GM18907 (cell line): Measurements from ENCODE around the gene CETN1.
A peak's percentile ranks its signal among the peaks of the same experiment; 100 is the strongest.

Experiments
- ATAC-seq: cut with Tn5 transposase; IDR thresholded peaks from one replicate; pipeline ENCODE4 v1.9.1; 2021; ENCODE audit warnings: mild to moderate bottlenecking, moderate library complexity; ENCODE audit not compliant: unreplicated experiment

Gene CETN1

DNA sequence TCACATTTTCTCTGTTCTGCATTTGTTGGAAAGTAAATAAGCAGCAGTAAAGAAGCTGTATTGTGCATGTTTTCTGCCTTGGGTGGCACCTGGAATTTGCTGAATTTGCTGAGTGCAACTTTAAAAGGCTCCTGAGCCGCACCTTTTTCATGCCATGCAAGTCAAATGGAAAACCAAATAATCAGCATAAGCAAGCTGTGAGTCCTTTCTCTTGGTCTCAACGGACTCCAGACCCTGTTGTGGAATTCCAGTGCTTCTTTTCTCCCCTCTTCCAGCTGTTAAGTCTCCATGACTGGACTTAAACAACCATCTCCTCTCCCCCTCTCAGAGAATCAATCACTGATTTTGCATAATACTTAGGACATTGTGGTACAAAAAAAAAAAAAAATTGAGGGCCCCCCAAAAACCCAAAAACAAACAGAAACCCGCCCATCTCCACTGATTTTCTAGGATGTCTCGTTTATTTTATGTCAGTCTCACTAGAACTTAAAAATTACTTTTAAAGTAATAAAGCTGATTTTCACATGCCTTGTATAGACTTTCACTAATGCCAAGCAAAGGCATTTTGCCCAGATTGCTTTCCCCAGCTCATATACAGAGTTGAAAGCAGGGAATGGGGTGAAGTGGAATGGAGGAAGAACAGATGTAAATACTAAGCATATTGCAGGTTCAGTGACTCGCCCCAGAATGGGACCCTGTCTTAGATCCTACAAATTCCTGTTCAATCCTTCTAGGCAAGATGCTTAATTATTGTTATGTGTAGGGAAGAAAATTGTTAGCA, 5.1 kb upstream of the CETN1 start:
- ATAC-seq, result no peak

DNA sequence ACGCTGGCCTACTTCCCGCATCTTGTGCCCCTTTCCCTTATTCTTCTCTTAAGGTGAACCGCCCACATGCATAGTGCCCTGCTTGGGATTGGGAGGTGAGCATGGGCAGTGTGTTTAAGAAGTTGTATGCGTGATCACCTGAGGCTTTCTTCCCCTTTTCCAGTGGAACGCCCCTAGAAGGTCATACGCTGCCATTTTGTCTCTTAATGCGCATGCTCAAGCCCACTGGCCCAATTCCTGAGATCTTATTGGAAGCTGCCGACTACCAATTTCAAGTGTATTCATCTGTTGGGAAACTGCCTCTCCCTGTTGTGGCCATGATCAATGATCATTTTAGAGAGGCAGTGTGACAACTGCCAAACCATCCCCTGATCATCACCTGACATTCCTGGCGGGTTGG, 3.3 kb upstream of the CETN1 start:
- ATAC-seq, result no peak

DNA sequence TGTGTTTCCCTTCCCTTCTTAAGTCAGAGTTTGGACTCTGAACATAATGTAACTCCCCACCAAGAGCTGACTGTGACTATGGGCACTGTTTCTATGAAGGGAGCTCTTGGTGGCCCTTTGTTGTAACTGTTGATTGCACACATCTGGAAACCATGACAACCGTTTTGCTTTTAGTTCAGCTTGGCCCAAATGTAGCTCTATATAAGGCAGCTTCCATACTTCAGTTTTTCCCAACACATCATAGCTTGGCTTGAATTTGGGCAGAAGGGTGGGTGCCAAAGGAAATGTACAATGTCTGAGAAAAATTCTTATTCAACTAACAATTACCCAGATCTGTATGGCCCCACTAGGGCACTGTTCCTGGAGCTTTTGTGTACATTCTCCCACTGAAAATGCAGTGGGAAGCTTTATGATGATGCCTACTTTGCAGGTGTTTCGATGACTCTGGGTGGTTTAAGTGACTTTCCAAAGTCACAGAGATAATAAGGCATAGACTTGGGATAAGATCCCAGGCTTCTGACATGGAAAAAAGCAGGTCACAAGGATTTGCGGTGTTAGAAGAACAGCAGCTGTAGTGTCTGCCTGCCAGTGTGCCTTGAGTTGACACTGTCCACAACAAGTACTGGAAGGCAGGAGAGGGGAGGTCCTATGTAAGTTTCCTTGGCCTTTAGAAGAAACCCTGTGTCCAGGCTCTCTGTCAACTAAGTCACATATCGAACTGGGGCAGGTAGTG, 2.4 kb upstream of the CETN1 start:
- no peak for ATAC-seq

DNA sequence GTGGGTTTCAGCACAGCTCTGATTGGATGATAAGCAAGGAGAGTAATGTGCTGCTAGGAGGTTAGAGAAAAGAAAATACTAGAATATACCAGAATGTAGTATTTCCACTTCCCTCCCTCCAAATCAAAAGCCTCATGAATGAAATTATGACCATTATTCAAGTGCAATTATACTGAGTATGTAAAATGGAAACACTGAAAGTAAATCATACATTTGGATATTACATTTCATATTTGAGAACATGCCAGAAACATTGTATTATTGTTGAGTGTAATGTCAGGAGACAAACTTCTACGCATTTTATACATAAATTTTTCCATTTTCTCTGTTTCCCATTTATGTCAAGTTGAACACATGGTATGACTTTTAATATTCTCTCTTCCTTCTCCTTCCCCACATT, 942 bp upstream of the CETN1 start:
- ATAC-seq, result no peak

DNA sequence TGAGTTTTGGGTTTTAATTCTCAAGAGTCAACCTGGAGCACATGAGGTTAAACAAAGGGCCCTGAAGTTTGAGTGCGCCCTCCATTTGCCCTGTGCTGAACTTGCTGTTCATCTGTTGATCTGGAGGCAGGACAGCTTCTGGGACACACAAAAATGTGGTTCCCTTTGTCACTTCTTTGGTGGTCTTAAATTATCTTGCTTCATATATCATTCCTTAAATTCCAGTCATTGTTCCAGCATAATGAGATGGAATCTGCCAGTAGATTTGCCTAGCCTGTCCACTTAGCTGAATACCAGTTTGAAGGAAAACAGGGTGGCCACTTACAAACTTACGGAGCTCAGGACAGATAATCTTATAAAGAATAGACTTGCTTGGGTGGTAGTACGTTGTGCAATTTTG, 916 bp downstream of the CETN1 start:
- ATAC-seq, result no peak

DNA sequence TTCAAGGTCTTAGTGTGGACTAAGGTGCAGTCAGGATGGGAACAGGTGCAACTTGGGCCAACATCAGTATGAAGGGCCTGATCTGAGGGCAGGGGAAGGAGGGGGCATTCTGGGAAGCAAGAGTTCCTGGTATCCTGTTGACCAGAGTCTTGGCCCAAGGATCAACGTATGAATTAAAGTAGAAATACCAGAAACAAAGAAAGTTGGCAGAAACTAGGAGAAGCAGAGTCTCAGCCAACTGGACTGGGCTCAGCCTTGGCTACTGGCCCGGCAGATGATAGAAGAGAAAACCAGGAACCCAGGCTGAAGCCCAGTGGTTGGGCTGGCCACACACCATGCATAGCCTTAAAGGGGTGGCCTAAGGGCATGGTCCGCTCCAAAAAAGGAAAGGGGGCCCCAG, 2.3 kb downstream of the CETN1 start:
- no peak for ATAC-seq

DNA sequence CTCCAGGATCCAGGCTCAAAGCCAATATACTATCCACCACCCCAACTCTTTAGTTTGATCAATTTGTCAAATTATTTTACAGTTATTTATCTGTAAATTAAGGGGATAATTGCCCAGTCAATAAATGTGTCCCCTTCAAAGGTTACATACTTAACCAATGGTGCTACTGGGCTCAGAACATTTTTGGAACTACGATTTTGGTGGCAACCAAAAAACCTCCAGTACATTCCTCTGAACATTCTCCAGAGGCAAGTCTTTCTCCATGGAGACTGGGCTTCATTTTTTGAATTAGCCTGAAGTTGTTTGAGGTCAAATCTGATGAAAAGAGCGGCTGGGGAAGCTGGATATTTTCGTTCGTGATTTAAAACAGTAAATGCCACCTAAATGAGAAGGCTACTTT, 14.9 kb downstream of the CETN1 start:
- ATAC-seq, result no peak

DNA sequence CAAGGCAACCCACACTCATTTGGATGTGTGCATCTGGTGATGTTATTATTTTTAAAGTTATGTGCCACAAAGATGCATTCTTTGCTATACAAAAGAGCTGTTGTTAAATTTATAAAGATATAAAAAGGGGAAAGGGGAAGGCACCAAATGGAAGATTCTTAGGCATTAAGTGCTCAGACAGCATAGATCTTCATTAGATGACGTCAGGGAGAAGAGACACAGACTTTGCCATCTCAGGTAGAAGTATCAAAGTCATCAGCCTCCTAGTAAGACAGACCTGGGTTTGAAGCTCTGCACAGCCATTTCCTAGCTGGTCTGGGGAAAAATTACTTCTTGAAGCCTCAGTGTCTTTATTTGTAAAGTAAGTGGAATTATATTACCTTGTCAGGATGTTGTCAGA, 15.4 kb downstream of the CETN1 start:
- no peak for ATAC-seq

DNA sequence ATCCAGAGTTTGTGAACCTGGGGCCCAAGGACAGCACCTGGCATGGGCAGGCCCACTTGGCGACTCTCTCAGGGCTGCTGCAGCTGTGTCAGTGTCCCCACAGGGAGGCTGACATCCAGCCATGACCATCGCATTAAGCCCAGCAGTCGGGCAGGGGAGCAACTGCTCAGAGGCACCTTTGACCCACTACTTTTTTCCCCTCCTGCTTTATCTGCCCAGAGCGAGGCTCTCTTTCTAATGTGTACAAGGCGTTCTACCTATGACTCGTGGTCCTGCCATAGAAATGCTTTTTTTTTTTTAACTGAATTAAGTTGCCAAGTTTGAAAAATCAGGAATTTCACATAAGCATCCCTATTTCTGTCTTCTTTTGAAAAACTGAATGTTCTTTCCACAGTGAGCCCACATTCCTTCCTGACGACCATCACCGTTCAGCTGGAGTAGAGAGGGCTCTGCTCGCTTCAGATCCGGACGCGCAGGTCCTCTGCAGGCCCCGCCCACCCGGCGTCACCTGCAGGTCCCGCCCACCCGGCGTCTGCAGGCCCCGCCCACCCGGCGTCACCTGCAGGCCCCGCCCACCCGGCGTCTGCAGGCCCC, 16.2 kb downstream of the CETN1 start:
- ATAC-seq, result peak; percentile 69

DNA sequence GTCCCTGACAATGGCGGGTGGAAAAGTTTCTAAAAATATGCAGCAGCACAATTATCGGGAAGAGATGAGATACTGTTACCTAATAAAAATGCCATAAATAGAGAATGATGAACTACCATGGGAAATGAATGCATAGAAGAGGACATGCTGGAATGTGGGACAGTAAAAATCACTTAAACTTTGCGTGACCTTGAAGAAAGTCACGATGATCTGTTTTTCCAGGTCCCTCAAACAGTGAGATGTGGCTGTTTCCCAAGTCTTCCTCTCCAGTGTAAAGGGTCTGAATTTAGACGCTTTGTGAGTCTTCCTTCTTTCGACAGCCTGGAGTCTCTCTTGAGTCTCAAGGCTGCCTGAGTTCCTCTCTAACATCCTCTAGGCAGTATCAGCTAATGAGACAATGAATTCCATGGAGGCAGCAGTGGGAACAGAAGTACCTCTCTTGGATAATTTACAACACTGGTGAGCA, 18.0 kb downstream of the CETN1 start:
- ATAC-seq, result no peak

DNA sequence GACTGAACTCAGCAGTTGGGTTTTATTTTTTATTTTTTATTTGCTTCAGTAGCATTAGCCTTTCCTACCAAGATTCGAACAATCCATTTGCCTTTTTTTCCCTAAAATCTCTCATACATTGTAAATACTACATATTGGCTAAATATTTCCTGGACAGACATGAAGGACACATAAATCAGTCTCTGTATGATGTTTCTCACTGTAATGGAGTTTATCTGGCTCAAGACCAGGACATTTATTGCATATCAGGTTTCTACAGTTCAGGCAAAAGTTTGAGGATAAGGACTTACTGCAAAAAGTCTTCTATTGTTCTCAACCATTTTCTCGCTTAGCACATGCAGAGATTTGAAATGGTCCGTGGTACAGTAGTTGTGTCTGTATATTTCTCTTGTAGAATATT, 19.9 kb downstream of the CETN1 start:
- no peak for ATAC-seq

DNA sequence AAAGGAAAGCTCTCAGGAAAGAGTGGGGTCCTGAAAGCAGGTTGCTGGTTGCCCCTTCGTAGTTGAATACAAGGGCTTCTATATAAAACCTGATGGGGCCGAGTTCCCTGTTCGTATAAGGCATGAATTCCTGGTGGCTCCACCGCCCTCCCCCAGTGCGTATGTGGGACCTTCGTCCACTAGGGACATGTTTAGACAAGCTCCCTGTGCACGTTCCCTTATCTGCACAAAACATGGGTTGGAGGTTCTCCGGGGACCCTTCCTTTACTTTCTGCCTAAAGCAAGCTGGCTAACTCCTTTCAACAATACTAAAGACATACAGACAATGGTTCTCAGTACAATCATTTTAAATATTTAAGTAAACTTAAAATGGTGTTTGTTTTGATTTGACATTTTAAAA, 24.6 kb downstream of the CETN1 start:
- ATAC-seq, result no peak

DNA sequence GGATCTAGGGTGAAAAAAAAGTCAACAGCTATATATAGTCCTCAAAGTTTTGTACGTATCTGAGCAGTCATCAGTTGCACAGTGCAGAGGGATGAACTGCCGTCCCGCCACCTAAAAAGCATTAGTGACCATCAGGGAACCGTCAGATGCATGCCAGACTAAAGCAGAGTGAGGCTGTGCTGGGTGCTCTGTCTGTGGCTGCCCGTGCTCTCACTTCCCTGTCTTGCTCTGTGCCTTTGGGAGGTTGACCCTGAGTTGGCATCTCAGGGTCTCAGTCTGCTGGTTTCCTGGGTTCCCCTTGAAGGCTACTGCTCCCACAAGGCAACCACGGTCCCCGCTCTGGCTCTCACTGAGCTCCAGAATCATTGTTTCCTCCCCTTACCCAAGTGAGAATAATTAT, 27.8 kb downstream of the CETN1 start:
- ATAC-seq, result no peak

DNA sequence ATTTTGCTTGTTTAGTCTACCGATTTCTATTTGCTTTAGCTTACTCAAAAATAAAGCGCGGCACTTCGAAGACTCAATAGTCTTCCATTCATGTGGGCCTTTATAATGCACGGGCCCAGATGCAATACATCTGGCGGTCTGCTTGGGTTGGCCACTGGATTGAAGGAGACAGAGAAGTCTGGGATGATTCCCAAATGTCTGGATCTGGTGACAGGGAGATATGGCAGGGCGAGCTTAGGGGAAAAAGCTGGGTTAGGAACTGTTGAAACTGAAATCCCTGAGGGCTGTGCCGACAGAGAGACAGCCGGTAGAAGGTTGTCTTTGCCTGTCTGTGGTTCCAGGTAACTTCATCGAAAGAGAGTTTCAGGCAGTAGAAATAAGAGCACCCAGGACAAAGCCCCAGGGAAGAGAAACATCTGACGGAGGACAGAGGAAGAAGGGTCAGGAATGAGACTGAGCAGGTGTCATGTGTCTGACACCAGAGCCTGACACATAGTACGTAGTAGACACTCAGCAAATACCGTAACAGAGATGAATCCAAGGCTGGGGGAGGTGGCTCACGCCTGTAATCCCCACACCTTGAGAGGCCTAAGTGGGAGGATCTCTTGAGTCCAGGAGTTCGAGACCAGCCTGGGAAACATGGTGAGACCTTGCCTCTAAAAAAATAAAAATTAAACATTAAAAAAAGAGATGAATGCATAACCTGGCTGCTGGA, 30.2 kb downstream of the CETN1 start:
- ATAC-seq, result no peak

DNA sequence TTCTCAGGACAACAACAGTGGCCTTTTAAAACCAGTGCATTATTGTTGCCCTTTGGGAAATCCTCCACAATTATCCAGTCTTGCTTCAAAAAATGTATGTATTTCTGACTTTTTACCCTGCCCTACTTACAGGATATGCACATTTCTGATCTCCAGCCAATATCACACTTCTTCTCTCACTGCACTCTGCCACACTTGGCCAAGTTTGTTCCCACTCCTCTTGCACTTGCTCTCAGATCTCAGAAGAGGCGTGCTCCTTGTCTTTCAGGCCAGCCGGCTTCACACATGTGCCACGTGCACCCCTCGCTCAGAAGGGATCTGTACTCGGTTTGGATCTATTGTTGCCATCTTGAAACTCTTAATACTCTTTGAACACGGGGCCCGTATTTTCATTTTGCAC, 32.0 kb downstream of the CETN1 start:
- ATAC-seq, result no peak

DNA sequence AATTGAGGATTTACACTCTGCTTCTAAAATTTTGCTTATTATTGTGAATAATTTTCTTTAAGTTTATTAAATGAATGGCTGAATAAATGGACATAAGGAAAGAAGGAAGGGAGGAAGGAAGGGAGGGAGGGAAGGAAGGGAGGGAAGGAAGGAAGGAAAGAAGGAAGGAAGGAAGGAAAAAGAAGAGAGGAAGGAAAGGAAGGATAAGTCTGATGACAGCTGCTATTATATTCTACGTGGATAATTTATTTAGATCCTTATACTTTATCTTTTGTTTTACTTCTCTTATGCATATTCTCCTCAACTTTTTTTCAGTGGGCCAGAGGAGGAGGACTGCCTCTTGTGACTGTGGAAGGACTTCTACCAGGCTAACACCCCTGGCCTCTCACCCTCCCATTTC, 34.0 kb downstream of the CETN1 start:
- ATAC-seq, result no peak

DNA sequence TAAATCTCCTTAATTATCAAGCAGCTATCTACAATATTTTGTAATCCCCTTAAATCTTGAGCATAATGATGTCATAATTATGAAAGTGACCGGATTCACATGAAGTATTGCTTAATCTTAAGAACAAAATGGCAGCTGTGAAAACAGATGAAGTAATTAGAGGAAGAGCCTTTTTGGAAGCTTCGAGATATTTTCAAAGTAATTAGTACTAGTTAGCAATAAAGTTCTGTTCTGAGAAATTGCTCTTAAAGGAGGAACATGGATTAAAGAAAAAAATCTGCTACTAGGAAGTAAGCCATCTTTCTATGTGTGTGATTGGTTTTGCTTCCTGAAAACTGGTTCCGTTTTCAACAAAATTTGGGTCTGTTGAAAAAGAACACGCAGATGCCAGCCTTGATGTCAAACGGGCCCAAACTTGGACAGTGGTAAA, 34.9 kb downstream of the CETN1 start:
- no peak for ATAC-seq

DNA sequence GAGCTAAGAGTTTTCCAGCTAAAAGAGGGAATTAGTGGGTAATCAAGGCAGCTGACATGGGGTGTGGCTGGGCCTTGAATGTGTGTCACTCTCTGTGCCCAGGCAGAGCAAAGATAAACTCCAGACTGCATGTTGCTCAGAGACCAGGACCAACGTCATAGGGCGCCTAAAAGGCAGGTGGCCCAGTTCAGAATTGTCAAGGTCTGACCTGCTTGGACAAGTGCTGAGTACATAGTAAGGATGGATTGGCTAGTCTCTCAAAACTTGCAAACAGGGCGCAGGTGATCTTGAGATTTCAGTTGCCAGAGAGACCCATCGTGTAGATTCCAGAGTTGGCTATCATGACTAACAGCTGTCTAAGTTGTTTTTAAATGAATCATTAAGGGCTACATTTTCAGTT, 35.6 kb downstream of the CETN1 start:
- no peak for ATAC-seq

DNA sequence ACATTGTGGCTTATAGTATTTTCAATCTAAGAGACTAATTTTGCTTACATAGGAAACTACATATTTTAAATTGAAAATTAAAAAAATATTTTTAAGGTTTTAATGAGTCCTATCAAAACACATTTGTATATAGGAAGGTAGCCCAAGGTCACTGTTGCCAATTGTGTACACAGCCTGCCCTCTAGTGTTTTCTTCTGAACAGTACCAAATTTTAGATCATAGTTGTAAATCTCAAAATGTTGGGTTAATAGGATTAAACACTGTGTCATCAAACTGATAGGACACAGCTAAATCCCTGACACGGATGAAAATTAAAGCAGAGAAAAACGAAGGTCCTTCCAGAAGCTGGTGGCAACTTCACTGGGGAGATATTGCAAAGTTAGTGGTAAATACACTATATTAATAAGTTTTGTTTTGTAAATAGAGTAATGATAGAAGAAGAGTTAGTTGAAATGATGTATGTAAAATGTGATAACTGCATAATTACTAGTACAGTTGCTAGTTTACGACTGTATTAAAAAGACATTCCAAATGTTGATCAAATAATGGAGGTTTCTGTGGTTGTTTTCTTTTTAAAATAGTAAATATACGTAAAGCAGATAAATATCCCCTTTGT, 36.3 kb downstream of the CETN1 start:
- ATAC-seq, result peak; percentile 60

DNA sequence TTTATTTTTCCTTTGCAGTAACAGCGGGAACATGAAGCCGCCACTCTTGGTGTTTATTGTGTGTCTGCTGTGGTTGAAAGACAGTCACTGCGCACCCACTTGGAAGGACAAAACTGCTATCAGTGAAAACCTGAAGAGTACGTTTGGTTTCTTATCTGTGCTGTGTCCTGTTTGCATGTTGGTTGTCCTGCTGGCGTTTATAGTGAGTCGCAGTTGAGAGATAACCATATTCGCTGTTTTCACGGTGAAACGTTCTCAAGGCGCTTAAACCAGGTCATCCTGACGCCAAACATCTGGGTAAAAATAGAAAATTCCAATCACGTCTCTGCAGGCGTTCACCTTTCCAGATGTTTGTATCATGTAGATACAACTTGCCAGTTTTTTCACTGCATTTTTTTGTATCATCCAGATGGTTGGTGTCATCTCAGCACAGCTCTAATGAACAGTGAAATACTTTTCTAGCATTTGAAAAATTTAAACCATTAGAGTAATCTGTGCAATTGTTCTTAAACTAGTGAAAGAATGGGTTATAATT, 37.9 kb downstream of the CETN1 start:
- no peak for ATAC-seq

DNA sequence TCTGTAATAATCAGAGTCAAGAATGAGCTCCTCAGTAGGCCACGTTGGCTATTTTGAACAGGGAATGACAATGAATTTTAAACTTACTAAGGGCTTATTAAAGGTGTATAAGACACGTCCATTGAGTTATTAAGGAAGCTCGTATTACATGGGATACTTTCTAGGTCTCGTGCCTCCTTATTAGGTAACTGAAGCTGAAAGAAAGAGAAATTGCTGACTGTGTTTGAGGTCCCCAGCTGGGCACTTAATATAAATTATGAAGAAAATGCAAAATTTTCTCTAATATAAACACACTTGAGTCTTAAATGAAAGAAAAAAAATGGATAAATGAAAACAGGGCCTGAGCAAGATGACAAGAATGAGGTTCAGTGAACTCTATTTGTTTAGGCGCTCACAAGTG, 38.4 kb downstream of the CETN1 start:
- no peak for ATAC-seq
